HL-60 (cell line): ENCODE data around the gene BAZ1A.

Source experiments
- GABPA ChIP-seq: IDR thresholded peaks from 2 replicates; pipeline ENCODE4 v1.6.1; 2012; ENCODE audit warnings: low read depth
- POLR2AphosphoS5 ChIP-seq: IDR thresholded peaks from 2 replicates; pipeline ENCODE4 v1.6.1; 2012; ENCODE audit warnings: low read depth
- REST ChIP-seq: IDR thresholded peaks from 2 replicates; pipeline ENCODE4 v1.6.1; 2012; ENCODE audit warnings: low read depth; ENCODE audit not compliant: insufficient replicate concordance
- SPI1 ChIP-seq: IDR thresholded peaks from 2 replicates; pipeline ENCODE4 v1.6.1; 2012; ENCODE audit warnings: low read depth, mild to moderate bottlenecking, borderline replicate concordance
- TF ChIP-seq, protein P1 (sequence below): IDR thresholded peaks from one replicate; pipeline ENCODE4 v1.5.1; 2011; ENCODE audit warnings: low read length, control low read depth, inconsistent platforms; ENCODE audit not compliant: insufficient read depth

GRCh38 chr14:34906287-34906686, 31.1 kb upstream of the BAZ1A start:
- TF ChIP-seq, protein P1, sequence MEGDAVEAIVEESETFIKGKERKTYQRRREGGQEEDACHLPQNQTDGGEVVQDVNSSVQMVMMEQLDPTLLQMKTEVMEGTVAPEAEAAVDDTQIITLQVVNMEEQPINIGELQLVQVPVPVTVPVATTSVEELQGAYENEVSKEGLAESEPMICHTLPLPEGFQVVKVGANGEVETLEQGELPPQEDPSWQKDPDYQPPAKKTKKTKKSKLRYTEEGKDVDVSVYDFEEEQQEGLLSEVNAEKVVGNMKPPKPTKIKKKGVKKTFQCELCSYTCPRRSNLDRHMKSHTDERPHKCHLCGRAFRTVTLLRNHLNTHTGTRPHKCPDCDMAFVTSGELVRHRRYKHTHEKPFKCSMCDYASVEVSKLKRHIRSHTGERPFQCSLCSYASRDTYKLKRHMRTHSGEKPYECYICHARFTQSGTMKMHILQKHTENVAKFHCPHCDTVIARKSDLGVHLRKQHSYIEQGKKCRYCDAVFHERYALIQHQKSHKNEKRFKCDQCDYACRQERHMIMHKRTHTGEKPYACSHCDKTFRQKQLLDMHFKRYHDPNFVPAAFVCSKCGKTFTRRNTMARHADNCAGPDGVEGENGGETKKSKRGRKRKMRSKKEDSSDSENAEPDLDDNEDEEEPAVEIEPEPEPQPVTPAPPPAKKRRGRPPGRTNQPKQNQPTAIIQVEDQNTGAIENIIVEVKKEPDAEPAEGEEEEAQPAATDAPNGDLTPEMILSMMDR: no peak
- TF ChIP-seq POLR2AphosphoS5: no peak
- no peak for TF ChIP-seq GABPA
- TF ChIP-seq SPI1: no peak
- TF ChIP-seq REST: no peak
